CD4-positive, alpha-beta T cell treated with Interleukin-10 for 1 hour (primary cell): ENCODE results near the gene ENPP5.

Source experiments
- DNase-seq: peaks from one replicate; pipeline ENCODE4 v3.0.0-alpha.2; 2020

ENPP5 gene

GRCh38 chr6:46170357-46171289, at the start of gene ENPP5:
Gene ENPP5, minus strand, starts transcription at chr6:46170980. Its CDS starts 2,718 bp downstream, at chr6:46168262.
- peak; percentile 77 for DNase-seq

GRCh38 chr6:46219661-46220060, 48.9 kb upstream of the ENPP5 start:
- no peak for DNase-seq

GRCh38 chr6:46218457-46218856, 47.7 kb upstream of the ENPP5 start:
- DNase-seq: no peak

- DNase-seq: no peak
Observed at GRCh38 chr6:46217671-46218131, 46.9 kb upstream of the ENPP5 start.

- no peak for DNase-seq
Observed at GRCh38 chr6:46216879-46217278, 46.1 kb upstream of the ENPP5 start.

- DNase-seq: no peak
Observed at GRCh38 chr6:46215777-46216176, 45.0 kb upstream of the ENPP5 start.

- DNase-seq: no peak
Observed at GRCh38 chr6:46215213-46215612, 44.4 kb upstream of the ENPP5 start.

- DNase-seq: no peak
Observed at GRCh38 chr6:46211917-46212316, 41.1 kb upstream of the ENPP5 start.

- no peak for DNase-seq
Observed at GRCh38 chr6:46210294-46210693, 39.5 kb upstream of the ENPP5 start.

GRCh38 chr6:46208303-46208702, 37.5 kb upstream of the ENPP5 start:
- no peak for DNase-seq

GRCh38 chr6:46207174-46207573, 36.4 kb upstream of the ENPP5 start:
- DNase-seq: no peak

GRCh38 chr6:46204880-46205650, 34.3 kb upstream of the ENPP5 start:
- no peak for DNase-seq

- DNase-seq: no peak
Observed at GRCh38 chr6:46203391-46204177, 32.8 kb upstream of the ENPP5 start.

GRCh38 chr6:46201702-46202101, 30.9 kb upstream of the ENPP5 start:
- DNase-seq: no peak

GRCh38 chr6:46199387-46199786, 28.6 kb upstream of the ENPP5 start:
- no peak for DNase-seq

GRCh38 chr6:46191961-46192360, 21.2 kb upstream of the ENPP5 start:
- no peak for DNase-seq

- no peak for DNase-seq
Observed at GRCh38 chr6:46190889-46191288, 20.1 kb upstream of the ENPP5 start.

- DNase-seq: no peak
Observed at GRCh38 chr6:46189726-46190125, 18.9 kb upstream of the ENPP5 start.

GRCh38 chr6:46186583-46186982, 15.8 kb upstream of the ENPP5 start:
- DNase-seq: no peak

- DNase-seq: no peak
Observed at GRCh38 chr6:46184114-46184513, 13.3 kb upstream of the ENPP5 start.

- no peak for DNase-seq
Observed at GRCh38 chr6:46175976-46176375, 5.2 kb upstream of the ENPP5 start.

GRCh38 chr6:46175446-46175845, 4.7 kb upstream of the ENPP5 start:
- DNase-seq: peak; percentile 57

- peak; percentile 20 for DNase-seq
Observed at GRCh38 chr6:46174904-46175303, 4.1 kb upstream of the ENPP5 start.
